H9 (cell line): ENCODE measurements around the gene NHLRC4. TPM values are rescaled to one million over a fixed set of nuclear protein-coding genes. Genes with fewer than 3 reads are reported as not detected.

Source experiments
- DNase-seq: peaks from one replicate; pipeline ENCODE4 v3.0.0-alpha.2; 2017
- H2AFZ ChIP-seq: one replicate; pipeline ENCODE4 v1.6.1; 2013; ENCODE audit warnings: mild to moderate bottlenecking, low read length, control low read depth, moderate library complexity
- H2AK5ac ChIP-seq: 2 replicates; pipeline ENCODE4 v1.6.1; 2013; ENCODE audit warnings: low read length, control low read depth, mixed read lengths; ENCODE audit not compliant: insufficient read length
- H2BK120ac ChIP-seq: one replicate; pipeline ENCODE4 v1.6.1; 2013; ENCODE audit warnings: low read depth, mild to moderate bottlenecking, low read length, control low read depth, inconsistent platforms; ENCODE audit not compliant: poor library complexity, severe bottlenecking
- H2BK12ac ChIP-seq: 2 replicates; pipeline ENCODE4 v1.6.1; 2013; ENCODE audit warnings: low read length, control low read depth, mixed read lengths, low read depth; ENCODE audit not compliant: insufficient read length
- H2BK15ac ChIP-seq: 2 replicates; pipeline ENCODE4 v1.6.1; 2013; ENCODE audit warnings: low read depth, low read length, control low read depth
- H2BK20ac ChIP-seq: one replicate; pipeline ENCODE4 v1.6.1; 2013; ENCODE audit warnings: low read depth, mild to moderate bottlenecking, low read length, control low read depth, inconsistent platforms; ENCODE audit not compliant: poor library complexity, severe bottlenecking
- H2BK5ac ChIP-seq: 2 replicates; pipeline ENCODE4 v1.6.1; 2013; ENCODE audit warnings: low read length, control low read depth, mixed read lengths; ENCODE audit not compliant: insufficient read length
- H3K14ac ChIP-seq: 2 replicates; pipeline ENCODE4 v1.6.1; 2013; ENCODE audit warnings: low read length, control low read depth; ENCODE audit not compliant: insufficient read depth
- H3K18ac ChIP-seq: 2 replicates; pipeline ENCODE4 v1.6.1; 2013; ENCODE audit warnings: low read depth, mild to moderate bottlenecking, mixed read lengths, low read length, control low read depth; ENCODE audit not compliant: insufficient read length
- H3K23ac ChIP-seq: 2 replicates; pipeline ENCODE4 v1.6.1; 2013; ENCODE audit warnings: low read length, control low read depth, mixed read lengths, low read depth; ENCODE audit not compliant: insufficient read length
- H3K23me2 ChIP-seq: 2 replicates; pipeline ENCODE4 v1.6.1; 2013; ENCODE audit warnings: low read depth, mild to moderate bottlenecking, mixed read lengths, low read length, control low read depth; ENCODE audit not compliant: insufficient read length, poor library complexity, severe bottlenecking
- H3K27ac ChIP-seq: 2 replicates; pipeline ENCODE4 v1.5.1; 2013; ENCODE audit warnings: low read length, control low read depth, mixed read lengths, low read depth; ENCODE audit not compliant: insufficient read length
- H3K27me3 ChIP-seq: 2 replicates; pipeline ENCODE4 v1.6.1; 2013; ENCODE audit warnings: low read length, control low read depth, inconsistent platforms; ENCODE audit not compliant: insufficient read depth
- H3K4ac ChIP-seq: 2 replicates; pipeline ENCODE4 v1.6.1; 2013; ENCODE audit warnings: low read depth, mild to moderate bottlenecking, control low read depth, inconsistent platforms, low read length, moderate library complexity
- H3K4me1 ChIP-seq: 2 replicates; pipeline ENCODE4 v1.6.1; 2013; ENCODE audit warnings: low read length, control low read depth, inconsistent platforms; ENCODE audit not compliant: insufficient read depth
- H3K4me2 ChIP-seq: 2 replicates; pipeline ENCODE4 v1.6.1; 2013; ENCODE audit warnings: low read length, control low read depth, mixed read lengths; ENCODE audit not compliant: insufficient read length, insufficient read depth
- H3K56ac ChIP-seq: 2 replicates; pipeline ENCODE4 v1.6.1; 2013; ENCODE audit warnings: low read depth, mild to moderate bottlenecking, mixed read lengths, low read length, control low read depth; ENCODE audit not compliant: insufficient read length
- H3K79me1 ChIP-seq: 2 replicates; pipeline ENCODE4 v1.6.1; 2013; ENCODE audit warnings: low read depth, mild to moderate bottlenecking, moderate library complexity, low read length, control low read depth, inconsistent platforms; ENCODE audit not compliant: insufficient read depth, poor library complexity, severe bottlenecking
- H3K79me2 ChIP-seq: 2 replicates; pipeline ENCODE4 v1.6.1; 2013; ENCODE audit warnings: low read length, control low read depth, inconsistent platforms; ENCODE audit not compliant: insufficient read depth
- H3K9ac ChIP-seq: 2 replicates; pipeline ENCODE4 v1.6.1; 2013; ENCODE audit warnings: low read length, control low read depth, mixed read lengths; ENCODE audit not compliant: insufficient read length; ENCODE audit errors: extremely low read depth
- H3K9me3 ChIP-seq: one replicate; pipeline ENCODE4 v1.6.1; 2013; ENCODE audit warnings: low read depth, low read length, inconsistent platforms; ENCODE audit not compliant: control insufficient read depth
- H3T11ph ChIP-seq: one replicate; pipeline ENCODE4 v1.6.1; 2013; ENCODE audit warnings: mild to moderate bottlenecking, low read length, control low read depth, inconsistent platforms
- H4K20me1 ChIP-seq: one replicate; pipeline ENCODE4 v1.6.1; 2013; ENCODE audit not compliant: control insufficient read depth, insufficient read length, insufficient read depth
- H4K5ac ChIP-seq: 2 replicates; pipeline ENCODE4 v1.6.1; 2013; ENCODE audit warnings: low read depth, mild to moderate bottlenecking, mixed read lengths, low read length, control low read depth; ENCODE audit not compliant: insufficient read length
- H4K8ac ChIP-seq: replicated peaks from 2 replicates; pipeline ENCODE4 v1.6.1; 2013; ENCODE audit warnings: low read length, control low read depth, mixed read lengths, low read depth; ENCODE audit not compliant: insufficient read length
- H4K91ac ChIP-seq: 2 replicates; pipeline ENCODE4 v1.6.1; 2013; ENCODE audit warnings: low read depth, mild to moderate bottlenecking, moderate library complexity, mixed read lengths, low read length, control low read depth; ENCODE audit not compliant: insufficient read length
- H3K27ac Mint-ChIP-seq, 3 experiments: 2 replicates in 2 of 3; 3 replicates in 1 of 3; pipeline ENCODE4 v1.8.0; 2020 to 2021; ENCODE audit warnings: mixed read lengths in 3 of 3, mild to moderate bottlenecking in 1 of 3, moderate library complexity in 1 of 3
- H3K27me3 Mint-ChIP-seq: 2 replicates; pipeline ENCODE4 v1.8.0; 2021; ENCODE audit warnings: low read depth, mild to moderate bottlenecking, moderate library complexity, mixed read lengths
- H3K36me3 Mint-ChIP-seq, 3 experiments: 2 replicates in 2 of 3; 3 replicates in 1 of 3; pipeline ENCODE4 v1.8.0; 2020 to 2021; ENCODE audit warnings: low read depth in 3 of 3, mixed read lengths in 3 of 3; ENCODE audit not compliant: insufficient read depth in 1 of 3
- H3K4me1 Mint-ChIP-seq, 2 experiments: 2 replicates each; pipeline ENCODE4 v1.8.0; 2020; ENCODE audit warnings: mixed read lengths in 2 of 2
- H3K4me3 Mint-ChIP-seq, 2 experiments: 2 replicates in 1 of 2; 3 replicates in 1 of 2; pipeline ENCODE4 v1.8.0; 2020 to 2021; ENCODE audit warnings: mild to moderate bottlenecking in 2 of 2, mixed read lengths in 2 of 2, moderate library complexity in 1 of 2
- H3K9me3 Mint-ChIP-seq, 2 experiments: 2 replicates in 1 of 2; 3 replicates in 1 of 2; pipeline ENCODE4 v1.8.0; 2020; ENCODE audit warnings: mild to moderate bottlenecking in 2 of 2, mixed read lengths in 2 of 2, moderate library complexity in 1 of 2
- CTCF ChIP-seq: fragments of 200-600 bp; sonication (generic); conservative IDR thresholded peaks from 3 replicates; pipeline ENCODE4 v1.8.0; 2021; ENCODE audit warnings: antibody characterized with exemption, mild to moderate bottlenecking
- WGBS: extraction: QIAGEN DNeasy Blood & Tissue Kit; methylation state at CpG from one replicate; pipeline ENCODE4 v1.1.7; 2013; ENCODE audit warnings: missing lambda C conversion rate, low lambda C conversion rate, mixed read lengths; ENCODE audit not compliant: insufficient read length; ENCODE audit errors: extremely low coverage; 5-methylcytosine and 5-hydroxymethylcytosine counted together
- total RNA-seq: library from RNA; stranded (reverse); gene quantifications from 2 replicates; pipeline ENCODE4 v1.2.1, GENCODE V29; 2021

The NHLRC4 gene
- total RNA-seq, 1 experiment from 2014 or later = 0.42 TPM

DNA sequence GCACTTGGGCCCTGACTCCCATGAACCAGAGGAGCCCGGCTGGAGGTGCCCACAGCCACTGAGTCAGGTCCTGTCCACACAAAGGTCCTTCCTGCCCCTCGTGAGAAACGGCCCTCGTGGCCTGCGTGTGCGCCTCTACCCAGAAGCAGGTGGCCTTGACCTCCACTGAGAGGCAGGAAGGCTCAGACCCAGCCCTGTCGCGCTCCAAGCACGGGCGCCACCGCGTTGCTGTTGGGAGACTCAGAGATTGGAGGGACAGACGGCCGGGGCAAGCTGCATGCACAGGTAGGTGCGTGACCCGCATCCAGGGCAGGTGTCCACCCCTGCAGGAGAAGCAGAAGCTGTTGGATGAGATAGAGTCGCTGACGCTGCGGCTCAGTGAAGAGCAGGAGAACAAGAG lies 47.4 kb upstream of the NHLRC4 start:
- no peak overlapping the region; the same call in 1 of the 2 replicates for H3K14ac ChIP-seq
- H3K27me3 Mint-ChIP-seq = no peaks in the 10 kb centered on the region; the same call in 1 of the 2 replicates
- DNase-seq = no peak
- WGBS = no CpG with 5 or more reads among the region's 19 CpGs
- no peak overlapping the region for H2BK12ac ChIP-seq
- no peak overlapping the region for H3K4me2 ChIP-seq
- H3K4me1 Mint-ChIP-seq = peaks cover 0 to 5% of the 10 kb centered on the region in 2 experiments; a peak in 2 of 4 replicates
- no peak overlapping the region for H3K4me3 Mint-ChIP-seq
- no peaks in the 10 kb centered on the region for H3K4me1 ChIP-seq
- H2AK5ac ChIP-seq = no peak overlapping the region
- no peak overlapping the region for H2BK5ac ChIP-seq
- H3K23ac ChIP-seq = no peak overlapping the region
- no peaks in the 10 kb centered on the region for H3K79me2 ChIP-seq
- H4K8ac ChIP-seq = no peak overlapping the region
- no peaks in the 10 kb centered on the region for H3K23me2 ChIP-seq
- peaks cover 5 to 21% (median 20%) of the 10 kb centered on the region in 3 experiments; a peak in 6 of 7 replicates for H3K36me3 Mint-ChIP-seq
- H3K27ac Mint-ChIP-seq = peak overlapping the region in 1 of 3 experiments; percentile 68; a peak in 1 of 7 replicates
- TF ChIP-seq CTCF = no peak
- H4K91ac ChIP-seq = no peak overlapping the region
- H2AFZ ChIP-seq = no peak overlapping the region
- no peak overlapping the region for H3K56ac ChIP-seq
- no peak overlapping the region for H2BK20ac ChIP-seq
- H3K9me3 Mint-ChIP-seq = no peaks in the 10 kb centered on the region
- H3K27me3 ChIP-seq = no peaks in the 10 kb centered on the region
- H2BK120ac ChIP-seq = no peak overlapping the region
- H3K18ac ChIP-seq = no peak overlapping the region
- no peak overlapping the region for H3K4ac ChIP-seq
- H3K79me1 ChIP-seq = no peaks in the 10 kb centered on the region
- H3K27ac ChIP-seq = no peak overlapping the region
- no peaks in the 10 kb centered on the region for H3K9me3 ChIP-seq
- no peak overlapping the region for H3K9ac ChIP-seq
- H3T11ph ChIP-seq = no peak overlapping the region
- no peaks in the 10 kb centered on the region for H4K20me1 ChIP-seq
- no peak overlapping the region for H2BK15ac ChIP-seq
- no peak overlapping the region for H4K5ac ChIP-seq
